ENCODE results near the gene ANKRD37. TPM values are rescaled to one million over a fixed set of nuclear protein-coding genes. Genes with fewer than 3 reads are reported as not detected.

ANKRD37 gene
- total and polyA plus RNA-seq, 9 of the 15 experiments (the other 6 are each of a cell fraction or from before 2014, with no cell fraction given): 1.3 to 53.7 (median 3.6) TPM

- TF ChIP-seq MGA (IDR thresholded peaks at IDR 0.05) (0 out of 2 replicates have a peak, but pooled peaks have one; percentile 16), KLF10 (CRISPR knock-in tag; IDR thresholded peaks at IDR 0.05) (no peak), GATAD2B (IDR thresholded peaks at IDR 0.05; ENCODE audit: borderline replicate concordance) (peak; percentile 36; the same call in 1 of the 2 replicates), ZNF584 (CRISPR knock-in tag; IDR thresholded peaks at IDR 0.05; ENCODE audit: low read depth) (no peak), CBFA2T2 (conservative IDR thresholded peaks at IDR 0.05) (peak; percentile 59), NR0B1 (IDR thresholded peaks at IDR 0.05; ENCODE audit: partially characterized antibody) (no peak), ZKSCAN3 (CRISPR knock-in tag; IDR thresholded peaks at IDR 0.05) (no peak), EP300 (IDR thresholded peaks at IDR 0.05; ENCODE audit: low read length) (peak; percentile 77), SPI1 (IDR thresholded peaks at IDR 0.05; ENCODE audit: borderline replicate concordance, low read depth, low read length) (no peak), ZHX1 (conservative IDR thresholded peaks at IDR 0.05; ENCODE audit: low read length) (no peak), TEAD4 (IDR thresholded peaks at IDR 0.05; ENCODE audit: low read length) (peak; percentile 77), TEAD4 (CRISPR knock-in tag; IDR thresholded peaks at IDR 0.05; ENCODE audit: borderline replicate concordance) (no peak), SMAD1 (IDR thresholded peaks at IDR 0.05; ENCODE audit: low read depth, low read length, partially characterized antibody) (no peak)
Measured at GRCh38 chr4:185357733-185358440, 38.8 kb upstream of the ANKRD37 start (continued).

Measured in K562 (cell line).